ENCODE measurements around the gene TMEM243.
"Not testable (repeated sequence)": the region's sequence is repeated elsewhere in the genome, so short reads cannot be mapped to it uniquely, and the experiment has no call there.

TMEM243 gene

GRCh38 chr7:87204933-87205332, 14.6 kb downstream of the TMEM243 start:
- Mint-ChIP-seq H3K36me3 (ENCODE audit: insufficient read depth) (peaks cover 12% of the 10 kb centered on the region), H3K4me3 (no peak overlapping the region)

GRCh38 chr7:87203929-87204328, 15.6 kb downstream of the TMEM243 start:
- not testable (repeated sequence) for H3K27me3 Mint-ChIP-seq; ATAC-seq (replicated peaks); H3K9me3 Mint-ChIP-seq; DNase-seq
- Mint-ChIP-seq H3K4me1 (ENCODE audit: low read depth in 2 of 2) (peaks cover 34 to 59% of the 10 kb centered on the region in 2 donors), H3K36me3 (ENCODE audit: insufficient read depth) (peaks cover 16% of the 10 kb centered on the region), H3K27ac (peak overlapping the region in 1 of 2 donors; percentile 50), H3K4me3 (peak overlapping the region in 1 of 2 donors; percentile 9)

More at GRCh38 chr7:87204933-87205332, 14.6 kb downstream of the TMEM243 start:
- no peaks in the 10 kb centered on the region for H3K27me3 Mint-ChIP-seq
- no peak overlapping the region for H3K27ac Mint-ChIP-seq
- no peak for ATAC-seq (replicated peaks)
- DNase-seq, result no peak
- peaks cover 35 to 59% of the 10 kb centered on the region in 2 donors for H3K4me1 Mint-ChIP-seq (ENCODE audit: low read depth in 2 of 2)
- H3K9me3 Mint-ChIP-seq, result peaks cover 0 to 9% of the 10 kb centered on the region in 2 donors

GRCh38 chr7:87202705-87203104, 16.8 kb downstream of the TMEM243 start:
- no peak for DNase-seq
- Mint-ChIP-seq H3K4me1 (ENCODE audit: low read depth in 2 of 2) (peaks cover 27 to 53% of the 10 kb centered on the region in 2 donors), H3K4me3 (no peak overlapping the region), H3K27me3 (no peaks in the 10 kb centered on the region), H3K27ac (peak overlapping the region; percentile 9 to 85), H3K36me3 (ENCODE audit: insufficient read depth) (peaks cover 26% of the 10 kb centered on the region), H3K9me3 (peaks cover 0 to 9% of the 10 kb centered on the region in 2 donors)
- no peak for ATAC-seq (replicated peaks)

- no peak overlapping the region for H3K4me3 Mint-ChIP-seq
These were observed 17.3 kb downstream of the TMEM243 start for GRCh38 chr7:87202208-87202607.

GRCh38 chr7:87199700-87200450, 19.7 kb downstream of the TMEM243 start:
- H3K4me1 Mint-ChIP-seq (ENCODE audit: low read depth in 2 of 2), result peaks cover 30 to 57% of the 10 kb centered on the region in 2 donors
- peaks cover 54% of the 10 kb centered on the region for H3K36me3 Mint-ChIP-seq (ENCODE audit: insufficient read depth)
- ATAC-seq (replicated peaks) (no peak), DNase-seq (no peak)
- H3K27ac Mint-ChIP-seq, result peak overlapping the region; percentile 53 to 85
- H3K9me3 Mint-ChIP-seq, result peaks cover 0 to 2% of the 10 kb centered on the region in 2 donors
- no peaks in the 10 kb centered on the region for H3K27me3 Mint-ChIP-seq
- H3K4me3 Mint-ChIP-seq, result no peak overlapping the region

More at GRCh38 chr7:87202208-87202607, 17.3 kb downstream of the TMEM243 start:
- peaks cover 26 to 51% of the 10 kb centered on the region in 2 donors for H3K4me1 Mint-ChIP-seq (ENCODE audit: low read depth in 2 of 2)
- DNase-seq (no peak), ATAC-seq (replicated peaks) (no peak)
- peaks cover 0 to 9% of the 10 kb centered on the region in 2 donors for H3K9me3 Mint-ChIP-seq
- H3K27ac Mint-ChIP-seq, result peak overlapping the region; percentile 9 to 85
- H3K27me3 Mint-ChIP-seq, result no peaks in the 10 kb centered on the region
- H3K36me3 Mint-ChIP-seq (ENCODE audit: insufficient read depth), result peaks cover 31% of the 10 kb centered on the region

GRCh38 chr7:87199241-87199640, 20.3 kb downstream of the TMEM243 start:
- no peaks in the 10 kb centered on the region for H3K27me3 Mint-ChIP-seq
- H3K9me3 Mint-ChIP-seq, result peaks cover 0 to 2% of the 10 kb centered on the region in 2 donors
- H3K4me3 Mint-ChIP-seq, result no peak overlapping the region
- DNase-seq, result no peak
- H3K27ac Mint-ChIP-seq, result peak overlapping the region; percentile 38 to 85
- ATAC-seq (replicated peaks), result no peak
- H3K4me1 Mint-ChIP-seq (ENCODE audit: low read depth in 2 of 2), result peaks cover 28 to 56% of the 10 kb centered on the region in 2 donors
- H3K36me3 Mint-ChIP-seq (ENCODE audit: insufficient read depth), result peaks cover 60% of the 10 kb centered on the region

- DNase-seq, result no peak
- no peak for ATAC-seq (replicated peaks)
- Mint-ChIP-seq H3K27me3 (no peaks in the 10 kb centered on the region), H3K4me1 (ENCODE audit: low read depth in 2 of 2) (peaks cover 8 to 28% of the 10 kb centered on the region in 2 donors), H3K27ac (peak overlapping the region in 1 of 2 donors; percentile 64), H3K4me3 (no peak overlapping the region), H3K36me3 (ENCODE audit: insufficient read depth) (peaks cover 79% of the 10 kb centered on the region), H3K9me3 (no peaks in the 10 kb centered on the region)
These were observed 25.6 kb downstream of the TMEM243 start for GRCh38 chr7:87193912-87194311.

- DNase-seq, result no peak
- no peaks in the 10 kb centered on the region for H3K27me3 Mint-ChIP-seq
- peaks cover 10 to 28% of the 10 kb centered on the region in 2 donors for H3K4me1 Mint-ChIP-seq (ENCODE audit: low read depth in 2 of 2)
- peak overlapping the region; percentile 63 to 64 for H3K27ac Mint-ChIP-seq
- H3K36me3 Mint-ChIP-seq (ENCODE audit: insufficient read depth), result peaks cover 79% of the 10 kb centered on the region
- H3K9me3 Mint-ChIP-seq, result no peaks in the 10 kb centered on the region
- H3K4me3 Mint-ChIP-seq, result no peak overlapping the region
- ATAC-seq (replicated peaks), result no peak
These were observed 26.6 kb downstream of the TMEM243 start for GRCh38 chr7:87192784-87193487.

- Mint-ChIP-seq H3K9me3 (no peaks in the 10 kb centered on the region), H3K27me3 (no peaks in the 10 kb centered on the region), H3K4me1 (ENCODE audit: low read depth in 2 of 2) (peaks cover 10 to 22% of the 10 kb centered on the region in 2 donors), H3K27ac (peak overlapping the region; percentile 44 to 55), H3K4me3 (no peak overlapping the region), H3K36me3 (ENCODE audit: insufficient read depth) (peaks cover 78% of the 10 kb centered on the region)
- ATAC-seq (replicated peaks), result no peak
- DNase-seq, result no peak
These were observed 28.7 kb downstream of the TMEM243 start for GRCh38 chr7:87190783-87191182.

GRCh38 chr7:87188930-87189329, 30.6 kb downstream of the TMEM243 start:
- ATAC-seq (replicated peaks), result no peak
- peaks cover 78% of the 10 kb centered on the region for H3K36me3 Mint-ChIP-seq (ENCODE audit: insufficient read depth)
- peaks cover 9 to 31% of the 10 kb centered on the region in 2 donors for H3K4me1 Mint-ChIP-seq (ENCODE audit: low read depth in 2 of 2)
- H3K9me3 Mint-ChIP-seq, result no peaks in the 10 kb centered on the region
- H3K4me3 Mint-ChIP-seq, result no peak overlapping the region
- H3K27me3 Mint-ChIP-seq, result no peaks in the 10 kb centered on the region
- DNase-seq, result no peak
- peak overlapping the region in 1 of 2 donors; percentile 72 for H3K27ac Mint-ChIP-seq

- H3K4me3 Mint-ChIP-seq, result no peak overlapping the region
- ATAC-seq (replicated peaks), result no peak
- H3K4me1 Mint-ChIP-seq (ENCODE audit: low read depth in 2 of 2), result peaks cover 7 to 27% of the 10 kb centered on the region in 2 donors
- DNase-seq, result no peak
- H3K9me3 Mint-ChIP-seq, result no peaks in the 10 kb centered on the region
- H3K27me3 Mint-ChIP-seq, result no peaks in the 10 kb centered on the region
- H3K36me3 Mint-ChIP-seq (ENCODE audit: insufficient read depth), result peaks cover 76% of the 10 kb centered on the region
- peak overlapping the region in 1 of 2 donors; percentile 20 for H3K27ac Mint-ChIP-seq
These were observed 32.4 kb downstream of the TMEM243 start for GRCh38 chr7:87187120-87187519.

- no peak overlapping the region for H3K27ac Mint-ChIP-seq
- H3K4me3 Mint-ChIP-seq, result no peak overlapping the region
These were observed 40.4 kb downstream of the TMEM243 start for GRCh38 chr7:87179180-87179579.

GRCh38 chr7:87178320-87178719, 41.2 kb downstream of the TMEM243 start:
- Mint-ChIP-seq H3K36me3 (ENCODE audit: insufficient read depth) (peaks cover 77% of the 10 kb centered on the region), H3K4me1 (ENCODE audit: low read depth in 2 of 2) (peaks cover 14 to 19% of the 10 kb centered on the region in 2 donors), H3K27me3 (no peaks in the 10 kb centered on the region), H3K9me3 (no peaks in the 10 kb centered on the region), H3K27ac (peak overlapping the region in 1 of 2 donors; percentile 35), H3K4me3 (no peak overlapping the region)
- ATAC-seq (replicated peaks) (no peak), DNase-seq (no peak)

More at GRCh38 chr7:87179180-87179579, 40.4 kb downstream of the TMEM243 start:
- DNase-seq (no peak), ATAC-seq (replicated peaks) (no peak)
- H3K27me3 Mint-ChIP-seq, result no peaks in the 10 kb centered on the region
- peaks cover 77% of the 10 kb centered on the region for H3K36me3 Mint-ChIP-seq (ENCODE audit: insufficient read depth)
- H3K9me3 Mint-ChIP-seq, result no peaks in the 10 kb centered on the region
- peaks cover 13 to 24% of the 10 kb centered on the region in 2 donors for H3K4me1 Mint-ChIP-seq (ENCODE audit: low read depth in 2 of 2)
